ENCODE measurements around the gene TTLL3.
"Not testable (repeated sequence)": the region's sequence is repeated elsewhere in the genome, so short reads cannot be mapped to it uniquely, and the experiment has no call there.

DNA sequence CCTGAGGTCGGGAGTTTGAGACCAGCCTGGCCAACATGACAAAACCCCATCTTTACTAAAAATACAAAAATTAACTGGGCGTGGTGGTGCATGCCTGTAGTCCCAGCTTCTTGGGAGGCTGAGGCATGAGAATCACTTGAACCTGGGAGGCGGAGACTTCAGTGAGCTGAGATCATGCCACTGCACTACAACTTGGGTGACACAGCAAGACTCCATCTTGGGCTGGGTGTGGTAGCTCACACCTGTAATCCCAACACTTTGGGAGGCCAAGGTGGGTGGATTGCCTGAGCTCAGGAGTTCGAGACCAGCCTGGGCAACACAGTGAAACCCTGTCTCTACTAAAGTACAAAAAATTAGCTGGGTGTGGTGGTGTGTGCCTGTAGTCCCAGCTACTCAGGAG is 66.2 kb downstream of the TTLL3 start:
- TF ChIP-seq, protein P1, sequence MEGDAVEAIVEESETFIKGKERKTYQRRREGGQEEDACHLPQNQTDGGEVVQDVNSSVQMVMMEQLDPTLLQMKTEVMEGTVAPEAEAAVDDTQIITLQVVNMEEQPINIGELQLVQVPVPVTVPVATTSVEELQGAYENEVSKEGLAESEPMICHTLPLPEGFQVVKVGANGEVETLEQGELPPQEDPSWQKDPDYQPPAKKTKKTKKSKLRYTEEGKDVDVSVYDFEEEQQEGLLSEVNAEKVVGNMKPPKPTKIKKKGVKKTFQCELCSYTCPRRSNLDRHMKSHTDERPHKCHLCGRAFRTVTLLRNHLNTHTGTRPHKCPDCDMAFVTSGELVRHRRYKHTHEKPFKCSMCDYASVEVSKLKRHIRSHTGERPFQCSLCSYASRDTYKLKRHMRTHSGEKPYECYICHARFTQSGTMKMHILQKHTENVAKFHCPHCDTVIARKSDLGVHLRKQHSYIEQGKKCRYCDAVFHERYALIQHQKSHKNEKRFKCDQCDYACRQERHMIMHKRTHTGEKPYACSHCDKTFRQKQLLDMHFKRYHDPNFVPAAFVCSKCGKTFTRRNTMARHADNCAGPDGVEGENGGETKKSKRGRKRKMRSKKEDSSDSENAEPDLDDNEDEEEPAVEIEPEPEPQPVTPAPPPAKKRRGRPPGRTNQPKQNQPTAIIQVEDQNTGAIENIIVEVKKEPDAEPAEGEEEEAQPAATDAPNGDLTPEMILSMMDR (conservative IDR thresholded peaks at IDR 0.05; ENCODE audit: low read depth, low read length): not testable (repeated sequence)
- TF ChIP-seq RAD21 (IDR thresholded peaks at IDR 0.05; ENCODE audit: low read length); FOS (IDR thresholded peaks at IDR 0.05; ENCODE audit: low read depth, low read length); POLR2A (IDR thresholded peaks at IDR 0.05; ENCODE audit: low read depth, low read length); RCOR1 (IDR thresholded peaks at IDR 0.05; ENCODE audit: insufficient replicate concordance, low read length): not testable (repeated sequence)
